CD14-positive monocyte (primary cell): ENCODE data around the gene RALA. TPM values are rescaled to one million over a fixed set of nuclear protein-coding genes. Genes with fewer than 3 reads are reported as not detected.

Experiments used
- DNase-seq, 3 donors: peaks; one replicate each; pipeline ENCODE4 v3.0.0-alpha.2; 2011 to 2022
- H2AFZ ChIP-seq: 2 replicates; pipeline ENCODE4 v1.6.0; 2012; ENCODE audit warnings: mild to moderate bottlenecking, low read depth, low read length, inconsistent platforms; ENCODE audit not compliant: insufficient read depth, poor library complexity, severe bottlenecking
- H3K27ac ChIP-seq, 2 donors: 1 replicate in 1 of 2; 2 replicates in 1 of 2; pipeline ENCODE4 v1.5.1; 2012 to 2013; ENCODE audit warnings: low read length in 2 of 2, control low read depth in 1 of 2, inconsistent platforms in 1 of 2, low read depth in 1 of 2, mild to moderate bottlenecking in 1 of 2
- H3K27me3 ChIP-seq, 2 donors: one replicate each; pipeline versions ENCODE4 v1.6.0 to v1.6.1; 2011 to 2013; ENCODE audit warnings: low read length in 2 of 2; ENCODE audit not compliant: control insufficient read depth in 2 of 2, insufficient read depth in 2 of 2
- H3K36me3 ChIP-seq, 2 donors: replicated peaks in 1 of 2; 1 replicate in 1 of 2; 2 replicates in 1 of 2; pipeline versions ENCODE4 v1.5.1 to v1.6.1; 2012 to 2013; ENCODE audit warnings: low read length in 2 of 2, control low read depth in 1 of 2, inconsistent platforms in 1 of 2, mild to moderate bottlenecking in 1 of 2; ENCODE audit not compliant: insufficient read depth in 2 of 2, control insufficient read depth in 1 of 2
- H3K4me1 ChIP-seq, 2 donors: 1 replicate in 1 of 2; 2 replicates in 1 of 2; pipeline versions ENCODE4 v1.5.1 to v1.6.1; 2012 to 2013; ENCODE audit warnings: low read length in 2 of 2, control low read depth in 1 of 2, inconsistent platforms in 1 of 2, mild to moderate bottlenecking in 1 of 2, moderate library complexity in 1 of 2; ENCODE audit not compliant: insufficient read depth in 2 of 2, control insufficient read depth in 1 of 2
- H3K4me2 ChIP-seq: replicated peaks from 2 replicates; pipeline ENCODE3; 2012; ENCODE audit warnings: low read length, moderate library complexity, mild to moderate bottlenecking; ENCODE audit not compliant: poor library complexity, severe bottlenecking; ENCODE audit errors: extremely low read depth
- H3K4me3 ChIP-seq, 3 experiments: fragments of 200-600 bp in 1 of 3; sonication (generic) in 1 of 3; replicated peaks in 1 of 3; 1 replicate in 2 of 3; 2 replicates in 1 of 3; pipeline ENCODE4 v1.5.1; 2011 to 2013; ENCODE audit warnings: low read length in 3 of 3, mild to moderate bottlenecking in 3 of 3, control low read depth in 2 of 3, low read depth in 2 of 3, inconsistent platforms in 1 of 3, moderate library complexity in 1 of 3
- H3K79me2 ChIP-seq: 2 replicates; pipeline ENCODE4 v1.6.0; 2012; ENCODE audit warnings: mild to moderate bottlenecking, control low read depth, inconsistent platforms, low read length, moderate library complexity; ENCODE audit not compliant: insufficient read depth
- H3K9ac ChIP-seq: 2 replicates; pipeline ENCODE4 v1.6.0; 2017; ENCODE audit warnings: low read length, mild to moderate bottlenecking; ENCODE audit not compliant: insufficient read depth, poor library complexity, severe bottlenecking
- H3K9me3 ChIP-seq, 2 donors: replicated peaks in 1 of 2; 1 replicate in 1 of 2; 2 replicates in 1 of 2; pipeline versions ENCODE4 v1.5.1 to v1.6.1; 2012 to 2013; ENCODE audit warnings: low read length in 2 of 2, control low read depth in 1 of 2; ENCODE audit not compliant: control insufficient read depth in 1 of 2, insufficient read depth in 1 of 2
- H4K20me1 ChIP-seq: 2 replicates; pipeline ENCODE4 v1.6.0; 2012; ENCODE audit warnings: mild to moderate bottlenecking, low read length, control low read depth, moderate library complexity; ENCODE audit not compliant: insufficient read depth
- H3K27ac Mint-ChIP-seq, 7 donors: one replicate each; pipeline ENCODE4 v1.8.0; 2020; ENCODE audit warnings: mild to moderate bottlenecking in 7 of 7, mixed read lengths in 7 of 7, moderate library complexity in 6 of 7, inconsistent platforms in 2 of 7
- H3K27me3 Mint-ChIP-seq, 3 donors: one replicate each; pipeline ENCODE4 v1.8.0; 2021 to 2022; ENCODE audit warnings: low read depth in 3 of 3, mild to moderate bottlenecking in 3 of 3, mixed read lengths in 3 of 3, moderate library complexity in 3 of 3, inconsistent platforms in 1 of 3
- H3K36me3 Mint-ChIP-seq, 2 donors: one replicate each; pipeline ENCODE4 v1.8.0; 2020; ENCODE audit warnings: mixed read lengths in 2 of 2, inconsistent platforms in 1 of 2, mild to moderate bottlenecking in 1 of 2
- H3K4me1 Mint-ChIP-seq: one replicate; pipeline ENCODE4 v1.8.0; 2020; ENCODE audit warnings: mild to moderate bottlenecking, mixed read lengths
- H3K4me3 Mint-ChIP-seq, 2 donors: one replicate each; pipeline ENCODE4 v1.8.0; 2020; ENCODE audit warnings: mild to moderate bottlenecking in 2 of 2, mixed read lengths in 2 of 2, moderate library complexity in 1 of 2
- H3K9me3 Mint-ChIP-seq, 7 donors: one replicate each; pipeline ENCODE4 v1.8.0; 2020 to 2022; ENCODE audit warnings: mixed read lengths in 7 of 7, mild to moderate bottlenecking in 6 of 7, moderate library complexity in 6 of 7, inconsistent platforms in 2 of 7
- WGBS: methylation state at CpG from one replicate; pipeline ENCODE4 v1.1.5; 2013; ENCODE audit warnings: missing lambda C conversion rate; ENCODE audit not compliant: insufficient coverage; 5-methylcytosine and 5-hydroxymethylcytosine counted together
- intact Hi-C, 2 donors: fragments of 100-400 bp; cut with micrococcal nuclease; formaldehyde crosslinking; loops; one replicate each; pipeline versions ENCODE4 v1.15.0 to v1.15.1; 2023
- polyA plus RNA-seq, 3 donors: library from polyadenylated mRNA; depleted of rRNA in 1 of 3; unstranded in 2 of 3; stranded (reverse) in 1 of 3; fragments of 300-500 nt in 2 of 3; fragments of >200 nt in 1 of 3; fragmentation: Illumina TruSeq in 2 of 3; gene quantifications; 1 replicate in 2 of 3; 2 replicates in 1 of 3; pipeline ENCODE4 v1.2.3, GENCODE V29; 2012 to 2021
- TF ChIP-seq, protein P1 (sequence below): fragments of 200-600 bp; IDR thresholded peaks from one replicate; pipeline ENCODE4 v1.8.0; 2022; ENCODE audit warnings: antibody characterized with exemption, mild to moderate bottlenecking

RALA gene
- polyA plus RNA-seq, 3 donors = 5.9 to 32.0 (median 30.8) TPM

DNA sequence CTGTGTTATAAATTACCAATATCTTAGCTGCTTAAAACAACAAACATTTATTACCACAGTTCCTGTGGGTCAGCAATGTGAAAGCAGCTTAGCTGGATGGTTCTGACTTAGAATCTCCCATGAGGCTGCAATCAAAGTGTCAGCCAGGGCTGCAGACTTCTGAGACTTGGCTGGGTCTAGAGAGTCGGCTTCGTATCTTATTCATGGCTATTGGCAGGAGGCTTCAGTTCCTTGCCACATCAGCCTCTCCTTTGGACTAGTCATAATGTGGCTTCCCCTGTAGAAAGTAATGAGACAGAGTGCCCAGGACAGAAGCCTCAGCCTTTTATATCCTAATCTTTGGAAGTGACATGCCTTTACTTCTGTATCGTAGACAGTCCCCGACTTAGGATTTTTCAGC, 27.3 kb downstream of the RALA start:
- Histone ChIP-seq H3K4me2 (no peak overlapping the region), H3K4me3 (no peak overlapping the region), H3K36me3 (peaks cover 0 to 8% of the 10 kb centered on the region in 2 donors), H2AFZ (no peak overlapping the region), H3K9me3 (peaks cover 4 to 5% of the 10 kb centered on the region in 2 donors), H3K27ac (no peak overlapping the region), H3K9ac (no peak overlapping the region), H3K27me3 (no peaks in the 10 kb centered on the region), H3K79me2 (peaks cover 46% of the 10 kb centered on the region), H3K4me1 (no peaks in the 10 kb centered on the region), H4K20me1 (peaks cover 42% of the 10 kb centered on the region)
- Mint-ChIP-seq H3K36me3 (peaks cover 5 to 9% of the 10 kb centered on the region in 2 donors), H3K9me3 (peaks cover 3 to 11% (median 9%) of the 10 kb centered on the region in 7 donors), H3K27me3 (no peaks in the 10 kb centered on the region), H3K4me1 (no peaks in the 10 kb centered on the region), H3K4me3 (no peak overlapping the region), H3K27ac (peak overlapping the region in 1 of 7 donors; percentile 72)
- DNase-seq = no peak
- WGBS = 100% methylated on average over 2 of the region's 4 CpGs
- intact Hi-C loops = no loop called here
- TF ChIP-seq, protein P1, sequence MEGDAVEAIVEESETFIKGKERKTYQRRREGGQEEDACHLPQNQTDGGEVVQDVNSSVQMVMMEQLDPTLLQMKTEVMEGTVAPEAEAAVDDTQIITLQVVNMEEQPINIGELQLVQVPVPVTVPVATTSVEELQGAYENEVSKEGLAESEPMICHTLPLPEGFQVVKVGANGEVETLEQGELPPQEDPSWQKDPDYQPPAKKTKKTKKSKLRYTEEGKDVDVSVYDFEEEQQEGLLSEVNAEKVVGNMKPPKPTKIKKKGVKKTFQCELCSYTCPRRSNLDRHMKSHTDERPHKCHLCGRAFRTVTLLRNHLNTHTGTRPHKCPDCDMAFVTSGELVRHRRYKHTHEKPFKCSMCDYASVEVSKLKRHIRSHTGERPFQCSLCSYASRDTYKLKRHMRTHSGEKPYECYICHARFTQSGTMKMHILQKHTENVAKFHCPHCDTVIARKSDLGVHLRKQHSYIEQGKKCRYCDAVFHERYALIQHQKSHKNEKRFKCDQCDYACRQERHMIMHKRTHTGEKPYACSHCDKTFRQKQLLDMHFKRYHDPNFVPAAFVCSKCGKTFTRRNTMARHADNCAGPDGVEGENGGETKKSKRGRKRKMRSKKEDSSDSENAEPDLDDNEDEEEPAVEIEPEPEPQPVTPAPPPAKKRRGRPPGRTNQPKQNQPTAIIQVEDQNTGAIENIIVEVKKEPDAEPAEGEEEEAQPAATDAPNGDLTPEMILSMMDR = no peak

DNA sequence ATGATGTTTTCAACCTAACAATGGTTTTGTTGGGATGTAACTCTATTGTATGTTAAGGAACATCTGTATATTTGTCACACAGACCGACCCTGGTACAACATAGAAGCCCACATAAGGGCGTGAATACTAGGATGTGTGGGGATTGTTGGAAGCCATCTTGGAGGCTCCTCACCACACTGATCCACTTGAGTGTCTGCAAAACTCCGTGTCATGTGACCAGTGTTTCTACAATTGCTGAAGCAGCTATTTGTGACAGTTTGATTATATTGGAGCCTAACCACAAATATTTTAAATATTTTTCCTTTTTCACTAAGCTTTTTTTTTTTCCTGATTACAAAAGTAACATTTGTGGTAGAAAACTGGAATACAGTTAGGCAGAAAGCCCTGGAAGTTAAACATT, 27.9 kb downstream of the RALA start:
- H3K4me2 ChIP-seq = no peak overlapping the region
- 100% methylated on average over 1 of the region's 3 CpGs for WGBS

More for the DNA sequence above, 27.9 kb downstream of the RALA start:
- TF ChIP-seq, protein P1 = no peak
- intact Hi-C loops = no loop called here
- no peak overlapping the region for H3K27ac ChIP-seq
- peaks cover 37% of the 10 kb centered on the region for H4K20me1 ChIP-seq
- no peaks in the 10 kb centered on the region for H3K27me3 ChIP-seq
- H3K4me1 ChIP-seq = no peaks in the 10 kb centered on the region
- no peak overlapping the region for H3K9ac ChIP-seq
- Mint-ChIP-seq H3K27ac (no peak overlapping the region), H3K4me1 (no peaks in the 10 kb centered on the region), H3K9me3 (peaks cover 3 to 11% (median 9%) of the 10 kb centered on the region in 7 donors), H3K27me3 (no peaks in the 10 kb centered on the region), H3K4me3 (no peak overlapping the region), H3K36me3 (peaks cover 5% of the 10 kb centered on the region in 2 donors)
- H3K9me3 ChIP-seq = peaks cover 4 to 5% of the 10 kb centered on the region in 2 donors
- DNase-seq = no peak
- peaks cover 41% of the 10 kb centered on the region for H3K79me2 ChIP-seq
- peaks cover under 1 to 8% of the 10 kb centered on the region in 2 donors for H3K36me3 ChIP-seq
- H2AFZ ChIP-seq = no peak overlapping the region
- H3K4me3 ChIP-seq = no peak overlapping the region
